IMR-90 (cell line): ENCODE data around the gene BMP7. TPM values are rescaled to one million over a fixed set of nuclear protein-coding genes. Genes with fewer than 3 reads are reported as not detected.

Experiments used
- ATAC-seq: fragments of 200-7000 bp; cut with Tn5 transposase; 2 replicates; pipeline ENCODE4 v1.9.1; 2020; ENCODE audit warnings: low read depth, mild to moderate bottlenecking, moderate library complexity
- BruUV-seq: library from RNA; stranded (reverse); fragments of 400-500 nt; replicated peaks from 2 replicates; lab custom pipeline; 2021; lab: Mats Ljungman, UMichigan
- CTCF ChIA-PET: fragments of 300-600 bp; formaldehyde crosslinking; extraction: SDS; loops from one replicate; lab custom pipeline; 2021; ENCODE audit warnings: antibody characterized with exemption; lab: Yijun Ruan, JAX
- POLR2A ChIA-PET: fragments of 300-600 bp; sonication (Branson Sonifier 250); formaldehyde crosslinking; loops from one replicate; lab custom pipeline; 2022; ENCODE audit warnings: antibody characterized with exemption; ENCODE audit not compliant: unreplicated experiment; lab: Charles Lee
- DNase-seq: peaks from one replicate; pipeline ENCODE4 v3.0.0; 2013
- H2AFZ ChIP-seq: replicated peaks from 2 replicates; pipeline ENCODE3; 2013; ENCODE audit warnings: low read length, mild to moderate bottlenecking; ENCODE audit not compliant: poor library complexity
- H2AK5ac ChIP-seq: 2 replicates; pipeline ENCODE4 v1.6.1; 2013; ENCODE audit warnings: low read depth, low read length, inconsistent platforms
- H2AK9ac ChIP-seq: replicated peaks from 2 replicates; pipeline ENCODE3; 2013; ENCODE audit warnings: mild to moderate bottlenecking, low read depth, low read length, moderate library complexity; ENCODE audit not compliant: poor library complexity
- H2BK120ac ChIP-seq: 2 replicates; pipeline ENCODE4 v1.6.1; 2013; ENCODE audit warnings: low read depth, low read length, inconsistent platforms
- H2BK15ac ChIP-seq: 3 replicates; pipeline ENCODE4 v1.6.1; 2013; ENCODE audit warnings: low read depth, low read length, inconsistent platforms
- H2BK20ac ChIP-seq: 2 replicates; pipeline ENCODE4 v1.6.1; 2013; ENCODE audit warnings: low read depth, mild to moderate bottlenecking, inconsistent platforms, low read length, moderate library complexity
- H2BK5ac ChIP-seq: 2 replicates; pipeline ENCODE4 v1.6.1; 2013; ENCODE audit warnings: mild to moderate bottlenecking, low read depth, low read length, inconsistent platforms; ENCODE audit not compliant: poor library complexity, severe bottlenecking
- H3K14ac ChIP-seq: replicated peaks from 2 replicates; pipeline ENCODE4 v1.6.1; 2013; ENCODE audit warnings: low read depth, low read length, inconsistent platforms
- H3K18ac ChIP-seq: 2 replicates; pipeline ENCODE4 v1.6.1; 2013; ENCODE audit warnings: low read depth, low read length, control low read depth
- H3K23ac ChIP-seq: 2 replicates; pipeline ENCODE4 v1.6.1; 2013; ENCODE audit warnings: low read depth, low read length, inconsistent platforms
- H3K27ac ChIP-seq: 2 replicates; pipeline ENCODE4 v1.5.1; 2013; ENCODE audit warnings: mild to moderate bottlenecking, control low read depth, low read length; ENCODE audit not compliant: insufficient read depth
- H3K27me3 ChIP-seq: 2 replicates; pipeline ENCODE4 v1.6.1; 2013; ENCODE audit warnings: low read length; ENCODE audit not compliant: control insufficient read depth, insufficient read depth
- H3K36me3 ChIP-seq: 2 replicates; pipeline ENCODE4 v1.6.1; 2013; ENCODE audit warnings: low read length, mixed read lengths; ENCODE audit not compliant: control insufficient read depth, insufficient read depth
- H3K4ac ChIP-seq: 2 replicates; pipeline ENCODE4 v1.6.1; 2013; ENCODE audit warnings: low read depth, low read length, inconsistent platforms
- H3K4me1 ChIP-seq: 2 replicates; pipeline ENCODE4 v1.6.1; 2013; ENCODE audit warnings: low read length, mixed read lengths; ENCODE audit not compliant: control insufficient read depth, insufficient read depth
- H3K4me2 ChIP-seq: 2 replicates; pipeline ENCODE4 v1.6.1; 2013; ENCODE audit warnings: low read depth, mild to moderate bottlenecking, control low read depth, low read length, moderate library complexity
- H3K4me3 ChIP-seq: 2 replicates; pipeline ENCODE4 v1.5.1; 2013; ENCODE audit warnings: low read depth, mild to moderate bottlenecking, control low read depth, low read length, moderate library complexity; ENCODE audit not compliant: insufficient read depth
- H3K56ac ChIP-seq: 2 replicates; pipeline ENCODE4 v1.6.1; 2013; ENCODE audit warnings: low read length, inconsistent platforms; ENCODE audit not compliant: insufficient read depth; ENCODE audit errors: extremely low read depth
- H3K79me1 ChIP-seq, 2 experiments: 2 replicates each; pipeline ENCODE4 v1.6.1; 2013; ENCODE audit warnings: low read length in 2 of 2, inconsistent platforms in 1 of 2, low read depth in 1 of 2
- H3K9ac ChIP-seq: 2 replicates; pipeline ENCODE4 v1.6.1; 2013; ENCODE audit warnings: low read depth, low read length, control low read depth
- H3K9me1 ChIP-seq: 2 replicates; pipeline ENCODE4 v1.6.1; 2013; ENCODE audit warnings: low read length, inconsistent platforms; ENCODE audit not compliant: insufficient read depth
- H3K9me3 ChIP-seq: 2 replicates; pipeline ENCODE4 v1.6.1; 2013; ENCODE audit warnings: low read length; ENCODE audit not compliant: control insufficient read depth, insufficient read depth
- H4K20me1 ChIP-seq: 2 replicates; pipeline ENCODE4 v1.6.1; 2013; ENCODE audit warnings: low read length, inconsistent platforms; ENCODE audit not compliant: insufficient read depth
- H4K5ac ChIP-seq: 2 replicates; pipeline ENCODE4 v1.6.1; 2013; ENCODE audit warnings: mild to moderate bottlenecking, low read depth, low read length, control low read depth
- H4K8ac ChIP-seq, 2 experiments: 2 replicates each; pipeline ENCODE4 v1.6.1; 2013; ENCODE audit warnings: low read depth in 2 of 2, low read length in 2 of 2, control low read depth in 1 of 2, inconsistent platforms in 1 of 2
- H4K91ac ChIP-seq: 2 replicates; pipeline ENCODE4 v1.6.1; 2013; ENCODE audit warnings: low read depth, low read length, inconsistent platforms; ENCODE audit not compliant: insufficient read depth
- BHLHE40 ChIP-seq: fragments of 150-350 bp; IDR thresholded peaks from 2 replicates; pipeline ENCODE4 v1.6.1; 2016; ENCODE audit warnings: mild to moderate bottlenecking, low read depth, low read length
- CEBPB ChIP-seq: IDR thresholded peaks from 2 replicates; pipeline ENCODE4 v1.6.1; 2012; ENCODE audit warnings: low read depth, low read length, improper control_type of control experiment
- CHD1 ChIP-seq: IDR thresholded peaks from 2 replicates; pipeline ENCODE4 v1.6.1; 2012; ENCODE audit warnings: low read depth, low read length, improper control_type of control experiment
- CTCF ChIP-seq: conservative IDR thresholded peaks from 2 replicates; pipeline ENCODE4 v1.5.1; 2012; ENCODE audit warnings: mild to moderate bottlenecking, low read depth, low read length, improper control_type of control experiment
- ELK1 ChIP-seq: fragments of 150-350 bp; IDR thresholded peaks from 2 replicates; pipeline ENCODE4 v1.6.1; 2016; ENCODE audit warnings: low read depth, mild to moderate bottlenecking, low read length, moderate library complexity, borderline replicate concordance
- FOS ChIP-seq: fragments of 150-350 bp; IDR thresholded peaks from 2 replicates; pipeline ENCODE4 v1.6.1; 2016; ENCODE audit warnings: low read depth, low read length
- MAFK ChIP-seq: IDR thresholded peaks from 2 replicates; pipeline ENCODE4 v1.6.1; 2012; ENCODE audit warnings: low read depth, low read length, improper control_type of control experiment
- MAZ ChIP-seq: IDR thresholded peaks from 2 replicates; pipeline ENCODE4 v1.6.1; 2012; ENCODE audit warnings: low read depth, mild to moderate bottlenecking, low read length, improper control_type of control experiment, moderate library complexity, borderline replicate concordance
- MXI1 ChIP-seq: IDR thresholded peaks from 2 replicates; pipeline ENCODE4 v1.6.1; 2012; ENCODE audit warnings: low read depth, mild to moderate bottlenecking, low read length, moderate library complexity, borderline replicate concordance
- NFE2L2 ChIP-seq: fragments of 150-350 bp; IDR thresholded peaks from 2 replicates; pipeline ENCODE4 v1.6.1; 2016; ENCODE audit warnings: low read depth, mild to moderate bottlenecking, low read length
- POLR2A ChIP-seq: IDR thresholded peaks from 2 replicates; pipeline ENCODE4 v1.6.1; 2012; ENCODE audit warnings: mild to moderate bottlenecking, low read depth, low read length
- RAD21 ChIP-seq: IDR thresholded peaks from 2 replicates; pipeline ENCODE4 v1.6.1; 2012; ENCODE audit warnings: low read length, improper control_type of control experiment
- RCOR1 ChIP-seq: IDR thresholded peaks from 2 replicates; pipeline ENCODE4 v1.6.1; 2012; ENCODE audit warnings: mild to moderate bottlenecking, low read length, improper control_type of control experiment; ENCODE audit not compliant: insufficient replicate concordance
- RFX5 ChIP-seq: IDR thresholded peaks from 2 replicates; pipeline ENCODE4 v1.8.0; 2012; ENCODE audit warnings: low read depth, mild to moderate bottlenecking, low read length, moderate library complexity
- SMC3 ChIP-seq: fragments of 150-350 bp; IDR thresholded peaks from 2 replicates; pipeline ENCODE4 v1.6.1; 2016; ENCODE audit warnings: low read depth, mild to moderate bottlenecking, antibody characterized with exemption, low read length, moderate library complexity
- USF2 ChIP-seq: fragments of 150-350 bp; IDR thresholded peaks from 2 replicates; pipeline ENCODE4 v1.6.1; 2017; ENCODE audit warnings: mild to moderate bottlenecking, antibody characterized with exemption, low read length, low read depth
- WGBS, 2 experiments: methylation state at CpG; one replicate each; pipeline versions ENCODE4 v1.1.5 to v1.1.7; 2013; ENCODE audit warnings: missing lambda C conversion rate in 2 of 2; ENCODE audit not compliant: insufficient read length in 1 of 2; ENCODE audit errors: extremely low coverage in 2 of 2; 5-methylcytosine and 5-hydroxymethylcytosine counted together
- dilution Hi-C: fragments of 300-500 bp; cut with HindIII; formaldehyde crosslinking; loops from one replicate; pipeline ENCODE4 v1.14.3; 2018; ENCODE audit warnings: low sequenced_read_pairs; ENCODE audit not compliant: unreplicated experiment
- in situ Hi-C: fragments of 300-500 bp; cut with MboI; formaldehyde crosslinking; loops from 3 replicates; pipeline ENCODE4 v1.14.3; 2019; ENCODE audit warnings: low sequenced_read_pairs, inconsistent platforms, mixed read lengths
- intact Hi-C: fragments of 100-400 bp; cut with micrococcal nuclease; formaldehyde crosslinking; loops from 2 replicates; pipeline ENCODE4 v1.10.0; 2022
- polyA plus RNA-seq, 3 experiments: library from polyadenylated mRNA; depleted of rRNA; stranded (reverse); fragments of >200 nt; gene quantifications; 2 replicates each; pipeline ENCODE4 v1.2.3, GENCODE V29; 2012; ENCODE audit warnings: low replicate concordance in 1 of 3
- total RNA-seq: library from RNA; depleted of rRNA; stranded (reverse); fragments of >200 nt; gene quantifications from 2 replicates; pipeline ENCODE4 v1.2.3, GENCODE V29; 2012

The BMP7 gene
- total and polyA plus RNA-seq, 2 of the 4 experiments (the other 2 are of a cell fraction): not detected

GRCh38 chr20:57309544-57310115 is 43.2 kb upstream of the BMP7 start:
- ChIA-PET POLR2A (no interaction called here), CTCF (no interaction called here)
- no peaks in the 10 kb centered on the region for H3K36me3 ChIP-seq
- no peak overlapping the region for H2BK5ac ChIP-seq
- peaks cover 2% of the 10 kb centered on the region; the same call in 1 of the 2 replicates for H3K27me3 ChIP-seq
- no peak overlapping the region for H4K8ac ChIP-seq
- H3K4me2 ChIP-seq: no peak overlapping the region
- ATAC-seq: no peak
- WGBS, 2 experiments: no CpG with 5 or more reads among the region's 9 CpGs
- no peaks in the 10 kb centered on the region for H3K79me1 ChIP-seq
- intact Hi-C loops: no loop called here
- no peak overlapping the region for H3K18ac ChIP-seq
- no peak for TF ChIP-seq NFE2L2
- TF ChIP-seq CEBPB: no peak
- TF ChIP-seq RAD21: no peak
- no peak for TF ChIP-seq RCOR1
- TF ChIP-seq BHLHE40: no peak
- no peak for TF ChIP-seq SMC3
- no peak for TF ChIP-seq MXI1
- TF ChIP-seq CHD1: no peak
- no peak for TF ChIP-seq FOS
- no peak for TF ChIP-seq POLR2A
- TF ChIP-seq USF2: no peak
- TF ChIP-seq ELK1: no peak
- TF ChIP-seq CTCF: no peak
- no peak for TF ChIP-seq RFX5
- TF ChIP-seq MAZ: no peak
- TF ChIP-seq MAFK: no peak
- DNase-seq: no peak
- H3K4me1 ChIP-seq: no peaks in the 10 kb centered on the region
- H2AFZ ChIP-seq: no peak overlapping the region
- H3K27ac ChIP-seq: no peak overlapping the region
- no peaks in the 10 kb centered on the region for H3K9me1 ChIP-seq
- H2BK15ac ChIP-seq: no peak overlapping the region
- H2BK120ac ChIP-seq: no peak overlapping the region
- no peaks in the 10 kb centered on the region for H3K9me3 ChIP-seq
- in situ Hi-C loops: no loop called here
- no peaks in the 10 kb centered on the region for H4K20me1 ChIP-seq
- H3K4ac ChIP-seq: no peak overlapping the region
- H3K14ac ChIP-seq: no peak overlapping the region
- no peak overlapping the region for H2AK5ac ChIP-seq
- H3K23ac ChIP-seq: no peak overlapping the region
- H4K5ac ChIP-seq: no peak overlapping the region
- no peak overlapping the region for H2BK20ac ChIP-seq
- H4K91ac ChIP-seq: no peak overlapping the region
- dilution Hi-C loops: no loop called here
- no peak overlapping the region for H3K9ac ChIP-seq
- no peak overlapping the region for H3K4me3 ChIP-seq
- BruUV-seq: no TSS peak
- no peak overlapping the region for H2AK9ac ChIP-seq
- H3K56ac ChIP-seq: no peak overlapping the region
